Osteoblast (primary cell): ENCODE results near the gene RHPN2. TPM values are rescaled to one million over a fixed set of nuclear protein-coding genes. Genes with fewer than 3 reads are reported as not detected.
A peak's percentile ranks its signal among the peaks of the same experiment; 100 is the strongest.

Experiments used
- DNase-seq: peaks from one replicate; pipeline ENCODE4 v3.0.0; 2011; ENCODE audit warnings: low spot score, mixed read lengths; ENCODE audit not compliant: insufficient read length; ENCODE audit errors: missing footprints
- H2AFZ ChIP-seq: 2 replicates; pipeline ENCODE4 v1.6.0; 2011; ENCODE audit warnings: mild to moderate bottlenecking, low read length
- H3K27ac ChIP-seq: 2 replicates; pipeline ENCODE4 v1.5.1; 2011; ENCODE audit warnings: mild to moderate bottlenecking, low read depth, low read length, moderate library complexity
- H3K27me3 ChIP-seq: 2 replicates; pipeline ENCODE4 v1.6.0; 2012; ENCODE audit warnings: mild to moderate bottlenecking, control low read depth, inconsistent platforms, low read length, moderate library complexity; ENCODE audit not compliant: insufficient read depth
- H3K36me3 ChIP-seq: 2 replicates; pipeline ENCODE4 v1.5.1; 2011; ENCODE audit warnings: mild to moderate bottlenecking, low read length, control low read depth, moderate library complexity; ENCODE audit not compliant: insufficient read depth
- H3K4me1 ChIP-seq: 2 replicates; pipeline ENCODE4 v1.5.1; 2011; ENCODE audit warnings: mild to moderate bottlenecking, low read length, control low read depth, moderate library complexity; ENCODE audit not compliant: insufficient read depth
- H3K4me2 ChIP-seq: 2 replicates; pipeline ENCODE4 v1.6.0; 2011; ENCODE audit warnings: mild to moderate bottlenecking, low read length; ENCODE audit not compliant: insufficient read depth
- H3K4me3 ChIP-seq: fragments of 200-600 bp; sonication (generic); 3 replicates; pipeline ENCODE4 v1.5.1; 2012; ENCODE audit warnings: mild to moderate bottlenecking, low read length, inconsistent platforms; ENCODE audit not compliant: insufficient read depth
- H3K79me2 ChIP-seq: 2 replicates; pipeline ENCODE4 v1.6.0; 2012; ENCODE audit warnings: mild to moderate bottlenecking, low read length, control low read depth, inconsistent platforms; ENCODE audit not compliant: insufficient read depth
- H3K9me3 ChIP-seq: 2 replicates; pipeline ENCODE4 v1.5.1; 2011; ENCODE audit warnings: low read depth, low read length, control low read depth
- H4K20me1 ChIP-seq: 2 replicates; pipeline ENCODE4 v1.6.0; 2012; ENCODE audit warnings: mild to moderate bottlenecking, low read length, control low read depth; ENCODE audit not compliant: insufficient read depth
- total RNA-seq: library from RNA; depleted of rRNA; stranded (reverse); fragments of >200 nt; gene quantifications from 2 replicates; pipeline ENCODE4 v1.2.3, GENCODE V29; 2012
- TF ChIP-seq, protein P1 (sequence below): IDR thresholded peaks from 2 replicates; pipeline ENCODE4 v1.5.1; 2011; ENCODE audit warnings: mild to moderate bottlenecking, low read depth, low read length, moderate library complexity; ENCODE audit errors: extremely low read depth

Gene RHPN2
- total RNA-seq, 1 donor = 1.4 TPM

DNA sequence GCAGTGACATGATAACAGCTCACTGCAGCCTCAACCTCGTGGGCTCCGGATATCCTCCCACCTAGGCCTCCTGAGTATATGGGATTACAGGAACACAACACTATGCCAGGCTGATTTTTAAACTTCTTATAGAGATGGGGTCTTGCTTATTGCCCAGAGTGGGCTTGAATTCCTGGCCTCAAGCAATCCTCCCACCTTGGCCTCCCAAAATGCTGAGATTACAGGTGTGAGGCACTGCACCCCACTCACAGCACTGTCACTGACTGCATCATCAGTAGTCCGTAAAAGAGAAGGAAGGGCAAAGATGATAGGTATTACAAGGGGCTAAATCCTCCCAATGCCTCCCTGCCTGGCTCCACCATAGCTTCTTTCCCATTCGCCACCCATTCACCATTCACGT lies 4.1 kb downstream of the RHPN2 start:
- H3K9me3 ChIP-seq = no peaks in the 10 kb centered on the region
- H3K4me2 ChIP-seq = no peak overlapping the region
- no peak overlapping the region for H3K4me3 ChIP-seq
- TF ChIP-seq, protein P1, sequence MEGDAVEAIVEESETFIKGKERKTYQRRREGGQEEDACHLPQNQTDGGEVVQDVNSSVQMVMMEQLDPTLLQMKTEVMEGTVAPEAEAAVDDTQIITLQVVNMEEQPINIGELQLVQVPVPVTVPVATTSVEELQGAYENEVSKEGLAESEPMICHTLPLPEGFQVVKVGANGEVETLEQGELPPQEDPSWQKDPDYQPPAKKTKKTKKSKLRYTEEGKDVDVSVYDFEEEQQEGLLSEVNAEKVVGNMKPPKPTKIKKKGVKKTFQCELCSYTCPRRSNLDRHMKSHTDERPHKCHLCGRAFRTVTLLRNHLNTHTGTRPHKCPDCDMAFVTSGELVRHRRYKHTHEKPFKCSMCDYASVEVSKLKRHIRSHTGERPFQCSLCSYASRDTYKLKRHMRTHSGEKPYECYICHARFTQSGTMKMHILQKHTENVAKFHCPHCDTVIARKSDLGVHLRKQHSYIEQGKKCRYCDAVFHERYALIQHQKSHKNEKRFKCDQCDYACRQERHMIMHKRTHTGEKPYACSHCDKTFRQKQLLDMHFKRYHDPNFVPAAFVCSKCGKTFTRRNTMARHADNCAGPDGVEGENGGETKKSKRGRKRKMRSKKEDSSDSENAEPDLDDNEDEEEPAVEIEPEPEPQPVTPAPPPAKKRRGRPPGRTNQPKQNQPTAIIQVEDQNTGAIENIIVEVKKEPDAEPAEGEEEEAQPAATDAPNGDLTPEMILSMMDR = no peak
- no peaks in the 10 kb centered on the region for H4K20me1 ChIP-seq
- H3K36me3 ChIP-seq = no peaks in the 10 kb centered on the region
- H2AFZ ChIP-seq = no peak overlapping the region
- peaks cover 14% of the 10 kb centered on the region for H3K27me3 ChIP-seq
- no peaks in the 10 kb centered on the region for H3K4me1 ChIP-seq
- DNase-seq = peak; percentile 42
- no peaks in the 10 kb centered on the region for H3K79me2 ChIP-seq
- H3K27ac ChIP-seq = no peak overlapping the region

DNA sequence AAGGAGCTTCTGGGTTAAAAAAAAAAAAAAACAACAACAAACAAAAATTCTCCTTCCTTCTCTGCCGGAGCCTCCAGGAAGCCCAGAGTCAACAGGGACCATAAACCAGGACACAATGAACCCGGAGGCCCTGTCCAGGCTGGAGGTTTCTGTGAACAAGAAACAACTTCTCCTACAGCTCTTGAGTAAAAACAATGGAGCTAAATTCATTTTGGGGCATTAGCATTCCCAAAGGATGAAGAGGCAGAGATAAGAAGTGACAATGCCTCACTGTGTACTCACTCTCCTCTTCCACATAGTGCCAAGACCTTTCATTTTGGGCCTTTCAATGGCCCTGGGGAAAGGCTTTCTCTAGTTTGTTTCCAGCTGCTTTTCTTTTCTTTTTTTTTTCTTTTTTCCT lies 9.0 kb downstream of the RHPN2 start:
- no peak overlapping the region for H3K4me2 ChIP-seq
- TF ChIP-seq, protein P1 = no peak
- no peaks in the 10 kb centered on the region for H3K27me3 ChIP-seq
- H3K4me1 ChIP-seq = no peaks in the 10 kb centered on the region
- no peaks in the 10 kb centered on the region for H3K79me2 ChIP-seq
- no peak overlapping the region for H3K4me3 ChIP-seq
- H3K27ac ChIP-seq = no peak overlapping the region
- H3K9me3 ChIP-seq = no peaks in the 10 kb centered on the region
- peak; percentile 69 for DNase-seq
- no peaks in the 10 kb centered on the region for H4K20me1 ChIP-seq
- H2AFZ ChIP-seq = no peak overlapping the region
- no peaks in the 10 kb centered on the region for H3K36me3 ChIP-seq

DNA sequence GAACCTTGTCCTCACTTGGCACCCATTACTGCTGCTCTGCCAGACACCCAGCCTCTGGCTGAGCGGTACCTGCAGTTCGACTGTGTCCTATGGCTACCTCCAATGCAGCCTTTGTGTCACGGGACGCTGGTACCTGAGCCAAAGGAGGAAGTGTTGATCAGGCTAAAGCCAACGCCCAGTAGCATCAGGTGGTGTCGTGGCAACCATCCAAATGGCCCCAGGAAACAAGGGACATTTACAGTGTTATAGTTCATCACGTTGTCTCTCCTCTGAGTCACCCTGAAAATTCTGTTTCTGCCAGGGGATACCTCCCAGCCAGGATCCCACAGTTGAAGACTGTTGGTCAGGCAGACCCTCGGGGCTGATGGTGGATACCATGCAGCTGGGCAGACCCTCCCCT lies 10.1 kb downstream of the RHPN2 start:
- H4K20me1 ChIP-seq = no peaks in the 10 kb centered on the region
- no peaks in the 10 kb centered on the region for H3K9me3 ChIP-seq
- no peak overlapping the region for H3K27ac ChIP-seq
- H3K4me2 ChIP-seq = no peak overlapping the region
- TF ChIP-seq, protein P1 = no peak
- no peaks in the 10 kb centered on the region for H3K27me3 ChIP-seq
- no peak overlapping the region for H2AFZ ChIP-seq
- H3K36me3 ChIP-seq = no peaks in the 10 kb centered on the region
- peak; percentile 17 for DNase-seq
- H3K4me1 ChIP-seq = no peaks in the 10 kb centered on the region
- no peak overlapping the region for H3K4me3 ChIP-seq
- H3K79me2 ChIP-seq = no peaks in the 10 kb centered on the region

DNA sequence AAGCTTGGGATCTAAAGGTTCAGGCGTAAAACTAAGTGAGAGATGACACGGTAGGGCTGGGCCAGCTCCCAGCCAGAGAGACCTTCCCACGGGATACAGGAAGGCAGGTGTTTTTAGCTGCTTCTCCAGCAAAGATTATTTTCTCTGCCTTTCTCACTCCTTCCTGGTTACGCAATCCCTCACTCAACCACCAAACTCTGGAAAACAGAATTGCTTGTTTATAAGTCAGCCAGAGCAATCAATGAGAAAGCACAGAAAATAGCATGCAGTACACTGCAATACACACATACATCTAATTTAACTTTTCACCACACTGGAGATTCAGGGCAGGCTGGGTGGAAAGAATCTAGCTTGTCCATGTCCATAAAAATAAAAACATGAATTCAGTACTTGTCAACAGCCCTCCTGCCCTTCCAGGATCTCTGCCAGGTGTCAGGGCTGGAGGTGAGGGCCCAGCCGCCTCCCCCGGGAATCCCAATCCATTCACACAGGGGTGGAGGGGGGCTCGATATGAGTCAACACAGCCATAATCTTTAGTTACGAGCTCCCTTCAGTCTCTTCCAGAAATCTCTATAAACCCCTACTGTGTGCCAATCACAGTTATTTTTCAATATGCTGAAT lies 12.2 kb downstream of the RHPN2 start:
- Histone ChIP-seq H3K27me3 (no peaks in the 10 kb centered on the region), H3K27ac (no peak overlapping the region)
- DNase-seq = peak; percentile 53

More for the DNA sequence above, 12.2 kb downstream of the RHPN2 start:
- no peaks in the 10 kb centered on the region for H3K9me3 ChIP-seq
- no peak overlapping the region for H2AFZ ChIP-seq
- H3K4me1 ChIP-seq = no peaks in the 10 kb centered on the region
- no peak overlapping the region for H3K4me3 ChIP-seq
- no peaks in the 10 kb centered on the region for H3K36me3 ChIP-seq
- no peak overlapping the region for H3K4me2 ChIP-seq
- TF ChIP-seq, protein P1 = no peak
- H4K20me1 ChIP-seq = no peaks in the 10 kb centered on the region
- no peaks in the 10 kb centered on the region for H3K79me2 ChIP-seq
